Liver (tissue), 9 donors: ENCODE data around the gene TRERF1. TPM values are rescaled to one million over a fixed set of nuclear protein-coding genes. Genes with fewer than 3 reads are reported as not detected.
"Not testable (repeated sequence)": the region's sequence is repeated elsewhere in the genome, so short reads cannot be mapped to it uniquely, and the experiment has no call there.

Experiments
- DNase-seq: peaks from one replicate; pipeline ENCODE4 v3.0.0-alpha.2; 2017; ENCODE audit warnings: low spot score
- H3K27ac ChIP-seq, 2 donors: one replicate each; pipeline ENCODE4 v1.7.0; 2013; ENCODE audit warnings: inconsistent platforms in 2 of 2, low read length in 2 of 2, control low read depth in 1 of 2, low read depth in 1 of 2, mild to moderate bottlenecking in 1 of 2
- H3K27me3 ChIP-seq, 4 donors: one replicate each; pipeline versions ENCODE4 v1.6.1 to v1.7.0; 2013; ENCODE audit warnings: low read length in 3 of 4, inconsistent platforms in 1 of 4, mild to moderate bottlenecking in 1 of 4, moderate library complexity in 1 of 4; ENCODE audit not compliant: control insufficient read depth in 4 of 4, insufficient read depth in 4 of 4
- H3K36me3 ChIP-seq, 4 donors: one replicate each; pipeline versions ENCODE4 v1.6.1 to v1.7.0; 2013; ENCODE audit warnings: low read length in 3 of 4, mild to moderate bottlenecking in 3 of 4, low read depth in 1 of 4, moderate library complexity in 1 of 4; ENCODE audit not compliant: control insufficient read depth in 4 of 4, insufficient read depth in 3 of 4
- H3K4me1 ChIP-seq, 4 donors: one replicate each; pipeline versions ENCODE4 v1.6.1 to v1.7.0; 2013; ENCODE audit warnings: low read length in 3 of 4, mild to moderate bottlenecking in 3 of 4, moderate library complexity in 1 of 4; ENCODE audit not compliant: control insufficient read depth in 4 of 4, insufficient read depth in 4 of 4
- H3K4me3 ChIP-seq, 3 donors: one replicate each; pipeline versions ENCODE4 v1.6.1 to v1.7.0; 2013; ENCODE audit warnings: low read length in 3 of 3, control low read depth in 1 of 3, low read depth in 1 of 3, mild to moderate bottlenecking in 1 of 3
- H3K9ac ChIP-seq, 2 donors: one replicate each; pipeline ENCODE4 v1.7.0; 2013; ENCODE audit warnings: low read length in 2 of 2, mild to moderate bottlenecking in 2 of 2, moderate library complexity in 2 of 2, control low read depth in 1 of 2, low read depth in 1 of 2
- H3K9me3 ChIP-seq, 4 donors: one replicate each; pipeline versions ENCODE4 v1.6.1 to v1.7.0; 2013; ENCODE audit warnings: low read length in 3 of 4; ENCODE audit not compliant: control insufficient read depth in 4 of 4
- ATF3 ChIP-seq: IDR thresholded peaks from 2 replicates; pipeline ENCODE4 v1.6.1; 2016; ENCODE audit warnings: antibody characterized with exemption
- CTCF ChIP-seq: fragments of 150-350 bp; IDR thresholded peaks from 2 replicates; pipeline ENCODE4 v1.5.1; 2017; ENCODE audit warnings: improper control_type of control experiment, low read depth, low read length; ENCODE audit not compliant: missing input control
- EGR1 ChIP-seq, 2 donors: IDR thresholded peaks; 2 replicates each; pipeline ENCODE4 v1.6.1; 2016 to 2018; ENCODE audit warnings: antibody characterized with exemption in 2 of 2, low read depth in 2 of 2
- HNF4A ChIP-seq, 2 donors: conservative IDR thresholded peaks; 2 replicates each; pipeline ENCODE4 v1.6.1; 2016; ENCODE audit warnings: antibody characterized with exemption in 2 of 2, mild to moderate bottlenecking in 2 of 2
- HNF4G ChIP-seq: IDR thresholded peaks from 2 replicates; pipeline ENCODE4 v1.6.1; 2016; ENCODE audit warnings: antibody characterized with exemption
- MAX ChIP-seq: IDR thresholded peaks from 2 replicates; pipeline ENCODE4 v1.6.1; 2016; ENCODE audit warnings: antibody characterized with exemption
- NR2F2 ChIP-seq: IDR thresholded peaks from 2 replicates; pipeline ENCODE4 v1.6.1; 2016; ENCODE audit warnings: antibody characterized with exemption
- RAD21 ChIP-seq, 2 donors: IDR thresholded peaks; 2 replicates each; pipeline ENCODE4 v1.6.1; 2016; ENCODE audit warnings: antibody characterized with exemption in 2 of 2, mild to moderate bottlenecking in 2 of 2
- SP1 ChIP-seq: IDR thresholded peaks from 2 replicates; pipeline ENCODE4 v1.6.1; 2018; ENCODE audit warnings: antibody characterized with exemption, mild to moderate bottlenecking
- YY1 ChIP-seq: IDR thresholded peaks from 2 replicates; pipeline ENCODE4 v1.6.1; 2016; ENCODE audit warnings: antibody characterized with exemption, mild to moderate bottlenecking
- ZBTB33 ChIP-seq: IDR thresholded peaks from 2 replicates; pipeline ENCODE4 v1.6.1; 2016; ENCODE audit warnings: antibody characterized with exemption
- WGBS: extraction: QIAGEN DNeasy Blood & Tissue Kit; methylation state at CpG from one replicate; pipeline ENCODE4 v1.1.7; 2013; 5-methylcytosine and 5-hydroxymethylcytosine counted together
- polyA plus RNA-seq, 2 donors: library from polyadenylated mRNA; stranded (reverse) in 1 of 2; unstranded in 1 of 2; fragments of 200-250 nt in 1 of 2; fragments of >200 nt in 1 of 2; fragmentation: Nextera tagmentation in 1 of 2; extraction: Ambion mirVana in 1 of 2; gene quantifications; one replicate each; pipeline versions ENCODE4 v1.2.1 to v1.2.3, GENCODE V29; 2013 to 2015
- total RNA-seq, 2 donors: library from RNA; depleted of rRNA; stranded (reverse); fragments of >200 nt; gene quantifications; one replicate each; pipeline ENCODE4 v1.2.3, GENCODE V29; 2014
- donor health status: healthy.
- donor health status: healthy.
- donor health status: healthy.
- donor health status: healthy.
- donor health status: healthy.

The TRERF1 gene
- total and polyA plus RNA-seq, 4 donors = 0.33 to 1.3 (median 0.68) TPM

- Histone ChIP-seq H3K4me3 (no peak overlapping the region), H3K4me1 (no peaks in the 10 kb centered on the region), H3K36me3 (no peaks in the 10 kb centered on the region), H3K27me3 (no peaks in the 10 kb centered on the region), H3K9ac (no peak overlapping the region), H3K27ac (no peak overlapping the region), H3K9me3 (peaks cover 0 to 2% (median 0%) of the 10 kb centered on the region in 4 donors)
- no peak for DNase-seq
- TF ChIP-seq EGR1 (IDR thresholded peaks at IDR 0.05; ENCODE audit: low read depth in 2 of 2) (no peak), CTCF (no peak), ZBTB33 (no peak), YY1 (no peak)
- 43% methylated on average over 2 of the region's 2 CpGs for WGBS
These were observed 125.5 kb downstream of the TRERF1 start for GRCh38 chr6:42326248-42326647.

- H3K4me3 ChIP-seq, H3K4me1 ChIP-seq, H3K9ac ChIP-seq, H3K27me3 ChIP-seq, H3K27ac ChIP-seq, H3K9me3 ChIP-seq, DNase-seq, H3K36me3 ChIP-seq: not testable (repeated sequence)
- 91% methylated on average over 5 of the region's 5 CpGs for WGBS
These were observed 126.9 kb downstream of the TRERF1 start for GRCh38 chr6:42324656-42325324.

GRCh38 chr6:42322676-42323075 lies 129.1 kb downstream of the TRERF1 start:
- Histone ChIP-seq H3K4me3 (no peak overlapping the region), H3K27ac (no peak overlapping the region), H3K36me3 (no peaks in the 10 kb centered on the region), H3K27me3 (no peaks in the 10 kb centered on the region), H3K9me3 (peaks cover 0 to 2% (median 0%) of the 10 kb centered on the region in 4 donors), H3K4me1 (no peaks in the 10 kb centered on the region), H3K9ac (no peak overlapping the region)
- no peak for DNase-seq
- TF ChIP-seq RAD21 (IDR thresholded peaks at IDR 0.05) (no peak), NR2F2 (no peak), MAX (no peak), HNF4G (no peak), SP1 (no peak), CTCF (no peak), HNF4A (conservative IDR thresholded peaks at IDR 0.05) (no peak), EGR1 (IDR thresholded peaks at IDR 0.05; ENCODE audit: low read depth in 2 of 2) (no peak), ATF3 (no peak)
- 42% methylated on average over 2 of the region's 2 CpGs for WGBS
